HTERT RPE-1 (cell line): ENCODE measurements around the gene PTK7.
"Not testable (repeated sequence)": the region's sequence is repeated elsewhere in the genome, so short reads cannot be mapped to it uniquely, and the experiment has no call there.

ENCODE experiments used
- in situ Hi-C: fragments of 300-500 bp; cut with MboI; formaldehyde crosslinking; loops from 4 replicates; pipeline ENCODE4 v1.14.3; 2020; ENCODE audit warnings: low sequenced_read_pairs

PTK7 gene

DNA sequence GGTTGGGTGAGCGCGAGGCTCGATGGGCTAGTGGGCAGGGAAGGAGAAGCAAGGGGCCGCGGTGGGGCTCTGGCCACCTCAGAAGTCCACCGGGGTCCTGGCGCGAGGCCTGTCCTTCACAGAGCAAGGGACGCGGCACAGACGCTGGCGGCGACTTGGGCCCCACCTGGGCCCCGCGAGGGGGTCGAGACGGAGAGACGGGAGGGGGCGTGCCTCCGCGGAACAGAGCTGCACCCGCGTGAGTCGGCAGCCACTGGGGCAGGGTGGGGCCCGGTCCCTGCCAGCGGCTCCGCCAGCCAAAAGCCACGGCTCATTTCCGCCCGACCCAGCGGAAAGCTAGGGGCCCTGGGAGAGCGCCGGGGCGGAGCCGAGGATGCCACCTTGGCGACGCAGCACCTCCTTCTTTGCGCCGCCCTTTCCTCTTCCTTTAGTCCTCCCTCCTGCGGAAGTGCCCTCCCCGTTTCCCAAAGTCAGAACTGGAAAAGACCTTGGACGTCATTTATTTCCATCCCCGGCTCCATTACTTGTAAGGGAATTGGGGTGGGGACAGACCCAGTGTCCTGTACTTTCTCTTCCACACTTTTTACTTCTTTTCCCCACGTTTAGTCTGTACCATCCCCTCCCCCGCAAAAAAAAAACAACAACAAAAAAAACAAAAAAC lies 22.4 kb upstream of the PTK7 start, which contains the start of gene CUL7:
CUL7 (minus strand) TSS at position 307 of the 661 bp plus-strand sequence. CDS start 1,063 bp downstream, outside the sequence.
- in situ Hi-C loops: no loop called here

DNA sequence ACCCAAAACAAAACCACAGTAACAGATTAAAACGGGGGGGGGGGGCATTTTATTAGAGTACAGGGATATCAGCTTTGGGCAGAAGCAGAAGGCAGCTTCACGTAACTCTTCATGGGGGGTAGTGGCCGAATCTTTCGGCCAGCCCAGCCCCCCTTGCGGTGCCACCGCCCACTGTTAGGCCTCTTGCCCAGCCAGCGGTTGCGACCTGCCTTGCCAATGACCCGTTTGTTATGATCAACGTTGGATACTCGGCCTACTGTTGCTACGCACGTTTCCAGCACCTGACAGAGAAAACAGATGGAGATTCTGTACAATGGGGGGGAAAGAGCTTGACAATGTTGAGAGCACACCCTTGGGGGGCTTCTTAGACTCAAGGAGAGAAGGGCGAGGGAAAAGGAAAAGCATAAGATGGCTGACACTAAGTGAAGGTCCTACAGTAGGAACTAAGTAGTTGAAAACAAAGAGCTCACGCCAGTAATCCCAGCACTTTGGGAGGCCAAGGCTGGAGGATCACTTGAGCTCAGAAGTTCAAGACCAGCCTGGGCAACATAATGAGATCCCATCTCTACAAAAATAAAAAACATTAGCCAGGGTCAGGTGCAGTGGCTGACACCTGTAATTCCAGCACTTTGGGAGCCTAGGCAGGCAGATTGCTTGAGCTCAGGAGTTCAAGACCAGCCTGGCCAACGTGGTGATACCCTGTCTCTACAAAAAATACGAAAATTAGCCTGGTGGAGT lies 21.7 kb upstream of the PTK7 start:
- in situ Hi-C loops: no loop called here

DNA sequence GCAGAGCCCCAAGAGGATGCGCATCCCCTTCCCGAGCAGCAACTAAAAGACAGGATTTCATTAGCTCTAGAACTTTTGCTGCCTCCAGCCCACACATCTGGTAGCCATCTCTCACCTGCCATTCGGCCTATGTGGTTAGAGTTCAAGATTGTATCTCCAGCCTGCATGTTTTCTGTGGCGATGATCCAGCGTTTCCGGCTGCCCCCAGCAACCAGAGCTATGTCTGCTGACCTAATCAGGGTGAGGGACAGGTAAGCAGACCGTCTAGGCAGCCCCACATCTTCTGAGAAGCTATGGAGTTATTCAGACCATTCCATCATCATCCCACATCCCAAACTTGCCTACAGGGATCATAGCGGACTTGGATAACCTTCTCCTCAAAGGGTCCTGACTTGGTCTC lies 20.1 kb upstream of the PTK7 start:
- in situ Hi-C loops: no loop called here

DNA sequence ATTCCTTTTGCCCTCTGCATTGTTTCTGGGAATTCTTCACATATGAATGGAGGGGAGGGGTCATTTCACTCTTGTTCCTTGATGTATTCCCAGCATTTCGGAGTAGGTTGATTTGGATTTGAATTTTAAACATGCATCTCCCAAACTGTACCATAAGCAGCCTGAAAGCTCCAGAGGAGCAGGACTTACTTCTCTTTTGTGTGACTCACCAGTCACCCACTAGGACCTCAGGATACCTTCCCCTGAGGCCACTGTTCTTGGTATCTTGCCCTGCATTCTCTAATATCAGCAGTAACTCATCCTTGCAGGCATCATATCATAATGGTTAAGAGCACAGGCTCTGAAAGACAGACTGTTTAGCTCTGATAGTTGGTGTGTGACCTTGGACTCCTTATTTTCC lies 17.6 kb upstream of the PTK7 start:
- in situ Hi-C loops: no loop called here

DNA sequence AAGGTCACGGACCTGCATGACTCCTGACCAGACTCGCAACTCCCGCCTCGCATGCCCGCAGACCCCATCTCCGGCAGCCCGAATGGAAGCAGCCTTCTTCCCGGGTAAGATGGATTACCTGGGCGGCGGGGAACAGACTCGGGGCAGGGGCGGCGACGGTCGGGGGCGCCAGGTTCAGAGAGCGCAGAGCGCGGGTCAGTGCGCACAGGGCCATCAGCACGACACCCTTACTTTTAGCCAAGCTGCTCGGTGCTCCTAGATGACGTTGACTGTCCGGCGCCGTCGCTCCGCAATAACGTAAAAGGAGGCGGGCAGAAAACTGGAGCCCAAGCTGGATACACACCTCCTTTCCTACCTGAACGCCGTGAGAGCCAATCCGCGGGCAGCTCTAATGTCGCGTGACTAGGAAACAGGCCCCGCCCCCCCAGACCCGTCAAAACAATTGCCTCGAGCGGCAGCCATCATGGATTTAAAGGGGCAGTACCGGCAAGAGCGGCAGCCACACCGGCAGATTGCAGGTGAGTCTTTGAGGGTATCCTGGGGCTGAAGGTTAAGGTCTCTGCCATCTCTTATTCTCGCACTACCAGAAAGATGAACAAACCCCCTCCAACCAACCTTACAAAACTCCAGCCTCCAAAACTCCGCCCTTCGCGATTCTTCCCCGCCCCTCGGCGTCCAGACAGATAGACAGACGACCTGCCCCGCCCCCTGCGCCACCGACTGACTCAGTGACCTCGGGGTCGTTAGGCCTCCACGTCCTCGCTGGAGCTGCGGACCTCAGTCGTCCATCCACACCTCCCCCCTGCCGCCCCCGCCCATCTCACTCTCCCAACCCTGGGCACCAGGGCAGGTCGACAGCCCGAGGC lies 16.7 kb upstream of the PTK7 start, which contains the start of the genes KLC4 and MRPL2:
KLC4 (plus strand) TSS at position 464 of the 866 bp plus-strand sequence. CDS start 1,705 bp downstream, outside the sequence.
MRPL2 (minus strand) TSS at position 267 of the 866 bp plus-strand sequence; CDS start at position 214, 53 bp downstream.
- in situ Hi-C loops: no loop called here

DNA sequence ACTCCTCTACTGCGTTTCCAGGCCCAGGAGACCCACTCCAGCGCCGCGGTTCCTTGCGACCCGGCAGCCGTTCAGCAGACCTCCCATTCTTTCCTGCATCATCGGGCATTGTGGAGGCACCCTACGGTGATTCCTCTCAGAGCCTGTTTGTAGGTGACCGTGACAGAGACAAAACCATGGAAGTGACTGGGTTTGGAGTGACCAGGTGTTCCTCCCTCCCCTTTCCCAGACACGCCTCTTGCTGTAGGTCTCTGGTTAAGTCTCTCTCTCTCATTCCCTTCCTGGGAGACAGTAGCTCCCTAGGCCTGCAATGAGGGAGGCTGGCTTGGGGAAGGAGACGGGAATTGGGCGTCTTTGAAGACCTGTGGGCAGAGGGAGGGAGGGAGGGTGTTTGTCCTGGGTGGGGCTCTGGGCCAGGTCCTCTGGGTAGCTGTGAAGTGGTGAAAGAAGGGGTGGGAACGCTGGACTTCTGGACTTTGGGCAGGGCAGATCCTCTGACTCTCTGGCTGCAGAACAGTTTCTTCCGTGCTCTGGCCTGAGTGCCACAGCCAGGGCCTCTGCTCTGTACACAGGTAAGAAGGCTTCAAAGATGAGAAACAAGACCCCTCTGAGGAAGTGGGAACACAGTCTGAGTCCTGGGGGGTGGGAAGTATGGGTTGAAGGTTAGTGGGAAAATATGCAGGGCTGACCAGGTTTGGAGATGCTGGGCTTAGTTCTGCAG lies 15.9 kb upstream of the PTK7 start:
- in situ Hi-C loops: no loop called here

DNA sequence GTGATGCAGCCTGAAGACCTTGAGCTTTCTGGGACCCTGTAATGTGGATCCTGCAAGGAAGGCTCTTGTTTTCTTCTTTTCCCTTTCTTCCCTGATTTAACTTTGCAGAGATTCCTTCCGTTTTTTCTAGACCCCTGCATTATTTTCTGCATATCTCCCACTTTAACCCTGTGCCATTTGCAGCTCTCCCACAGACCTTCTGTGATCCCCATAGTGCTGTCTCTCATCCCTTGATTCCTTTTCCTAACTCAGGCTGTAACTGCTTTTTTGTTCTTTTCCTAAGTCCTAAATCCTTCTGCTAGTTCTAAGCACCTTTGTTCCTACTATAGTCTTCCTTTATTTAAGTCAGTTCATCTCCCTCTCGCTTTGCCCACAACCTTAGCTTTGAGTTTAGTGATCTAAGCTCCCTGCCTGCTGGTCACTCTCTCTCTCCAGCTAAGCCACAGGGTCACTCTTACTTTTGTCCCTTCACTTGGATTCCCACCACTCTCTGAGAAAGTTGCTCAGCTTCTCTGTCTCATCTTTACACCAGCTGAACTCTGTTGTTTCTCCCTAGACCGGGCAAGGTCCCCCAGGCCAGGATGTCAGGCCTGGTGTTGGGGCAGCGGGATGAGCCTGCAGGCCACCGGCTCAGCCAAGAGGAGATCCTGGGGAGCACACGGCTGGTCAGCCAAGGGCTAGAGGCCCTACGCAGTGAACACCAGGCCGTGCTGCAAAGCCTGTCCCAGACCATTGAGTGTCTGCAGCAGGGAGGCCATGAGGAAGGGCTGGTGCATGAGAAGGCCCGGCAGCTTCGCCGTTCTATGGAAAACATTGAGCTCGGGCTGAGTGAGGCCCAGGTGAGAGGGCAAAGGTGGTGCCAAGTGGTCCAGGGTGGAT lies 15.1 kb upstream of the PTK7 start:
- in situ Hi-C loops: no loop called here

DNA sequence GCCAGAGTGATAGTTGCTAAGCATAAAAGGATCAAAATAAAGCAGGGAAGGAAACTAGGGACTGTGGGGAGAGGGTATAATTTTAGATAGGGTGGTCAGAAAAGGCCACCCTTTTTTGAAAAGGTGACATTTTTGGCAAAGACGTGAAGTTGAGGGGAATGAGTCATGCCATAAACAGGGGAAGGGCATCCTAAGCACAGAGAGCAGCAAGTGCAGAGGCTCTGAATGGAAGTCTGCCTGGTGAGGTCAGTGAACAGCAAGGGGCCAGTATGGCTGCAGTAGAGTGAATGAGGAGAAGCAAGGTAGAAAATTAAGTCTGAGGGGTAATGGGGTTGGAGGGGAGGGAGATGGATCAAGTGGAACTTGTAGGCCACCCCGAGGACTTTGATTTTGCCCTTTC lies 14.3 kb upstream of the PTK7 start:
- in situ Hi-C loops: no loop called here

DNA sequence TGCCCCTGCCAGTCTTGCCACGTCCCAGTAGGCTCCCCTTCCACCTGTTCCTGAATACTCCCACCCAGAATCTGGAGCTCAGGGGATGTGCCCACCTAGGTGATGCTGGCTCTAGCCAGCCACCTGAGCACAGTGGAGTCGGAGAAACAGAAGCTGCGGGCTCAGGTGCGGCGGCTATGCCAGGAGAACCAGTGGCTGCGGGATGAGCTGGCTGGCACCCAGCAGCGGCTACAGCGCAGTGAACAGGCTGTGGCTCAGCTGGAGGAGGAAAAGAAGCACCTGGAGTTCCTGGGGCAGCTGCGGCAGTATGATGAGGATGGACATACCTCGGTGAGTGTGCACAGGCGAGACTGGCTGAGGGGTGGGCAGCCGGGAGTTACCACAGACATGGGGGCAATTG lies 13.3 kb upstream of the PTK7 start:
- in situ Hi-C loops: no loop called here

DNA sequence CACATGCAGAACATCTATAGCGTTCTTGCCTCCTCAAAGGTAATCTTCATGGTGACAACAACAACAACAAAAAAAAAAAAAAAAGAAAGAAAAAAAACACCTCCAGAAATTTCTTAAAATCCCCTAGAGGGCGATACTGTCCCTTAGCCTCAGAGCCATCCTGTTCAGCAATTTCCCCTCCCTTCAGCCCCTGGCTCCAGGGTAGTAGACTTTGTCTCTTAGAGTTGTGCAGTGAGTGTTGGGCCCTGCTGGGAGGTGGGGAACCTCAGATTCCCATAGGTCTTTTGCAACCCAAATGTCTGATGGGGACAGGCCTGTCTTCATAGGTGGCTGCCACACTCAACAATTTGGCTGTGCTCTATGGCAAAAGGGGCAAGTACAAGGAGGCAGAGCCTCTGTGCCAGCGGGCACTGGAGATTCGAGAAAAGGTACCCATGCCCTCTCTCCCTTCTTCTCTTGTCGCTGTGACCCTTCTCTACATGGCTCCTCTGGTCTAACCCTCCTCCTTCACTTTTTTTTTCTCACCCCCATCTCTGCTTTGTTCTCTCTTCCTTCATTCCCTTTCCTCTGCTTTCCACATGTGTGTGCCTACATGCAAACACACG lies 6.0 kb upstream of the PTK7 start:
- in situ Hi-C loops: no loop called here

DNA sequence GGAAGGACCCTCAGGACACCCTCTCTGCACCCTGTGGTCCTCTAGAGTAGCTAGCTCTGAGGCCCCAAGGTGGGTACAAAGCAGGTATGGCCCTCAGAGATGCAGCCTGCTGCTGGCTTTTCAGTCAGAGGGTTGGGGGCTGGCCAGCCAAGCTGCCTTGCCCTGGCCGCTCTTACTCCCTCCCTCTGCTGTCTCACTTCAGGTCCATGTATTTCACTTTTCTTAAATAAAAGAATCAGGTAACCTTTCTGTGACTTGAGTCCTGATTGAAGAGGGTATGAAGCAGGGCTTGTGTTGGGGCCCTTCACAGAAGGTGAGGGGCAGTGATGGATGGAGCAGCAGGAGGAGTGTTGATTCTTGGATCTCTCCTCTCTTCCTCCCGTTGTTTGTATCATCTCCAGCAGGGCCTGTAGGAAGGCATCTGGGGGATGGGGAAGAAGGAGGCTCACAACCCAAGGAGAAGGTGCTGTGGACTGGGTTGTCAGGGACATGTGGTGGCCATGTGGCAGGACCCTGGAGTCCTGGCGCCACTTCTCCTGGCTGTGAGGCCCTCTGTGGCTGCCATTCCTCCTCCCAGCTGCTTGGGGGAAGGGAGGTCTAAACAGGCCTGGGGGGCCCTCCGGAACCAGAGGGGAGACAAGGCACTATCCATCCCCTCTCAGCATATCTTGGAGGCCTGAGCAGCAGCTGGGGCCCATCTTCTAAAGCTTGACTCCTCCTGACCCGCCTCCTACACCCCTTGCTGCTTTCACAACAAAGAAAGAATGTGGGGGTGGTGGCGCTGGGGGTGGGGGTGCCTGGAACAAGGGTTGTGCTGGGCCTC lies 1.1 kb upstream of the PTK7 start:
- in situ Hi-C loops: no loop called here

DNA sequence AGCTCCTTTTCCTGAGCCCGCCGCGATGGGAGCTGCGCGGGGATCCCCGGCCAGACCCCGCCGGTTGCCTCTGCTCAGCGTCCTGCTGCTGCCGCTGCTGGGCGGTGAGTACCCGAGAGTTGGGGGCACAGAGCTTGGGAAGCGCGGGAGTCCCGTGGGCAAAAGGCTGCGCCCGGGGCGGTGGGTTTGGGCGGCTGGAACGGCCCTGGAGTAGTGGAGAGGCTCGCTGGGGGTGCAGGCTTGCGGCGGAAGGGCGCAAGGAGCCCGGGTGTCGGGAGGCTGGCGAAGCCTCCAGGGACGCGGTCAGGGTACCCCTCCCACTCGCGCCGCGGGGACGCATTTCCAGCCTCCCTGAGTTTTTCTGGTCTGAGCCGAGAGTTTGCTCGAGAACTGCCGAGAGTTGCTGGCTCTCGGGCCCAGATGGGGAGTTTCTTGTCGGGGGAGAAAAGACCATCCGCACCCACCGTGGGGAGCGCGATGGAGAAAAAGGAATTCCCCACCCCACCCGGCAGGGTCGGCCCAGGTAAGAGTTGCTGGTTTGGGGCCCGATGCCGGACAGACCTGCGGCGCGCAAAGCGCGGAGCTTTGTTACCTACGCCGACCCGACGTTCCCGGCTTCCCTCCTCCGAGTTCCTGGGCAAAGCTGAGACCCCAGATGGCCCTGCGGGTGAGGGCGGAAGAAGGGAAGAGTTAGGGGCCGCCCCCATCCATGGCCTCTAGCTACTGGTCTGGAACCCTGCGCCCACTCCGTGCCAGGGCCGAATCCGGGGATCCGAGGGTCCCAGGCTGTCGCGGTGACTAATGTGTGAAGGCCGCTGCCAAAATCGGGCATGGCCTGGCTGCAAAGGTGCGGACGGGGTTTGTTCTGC lies 584 bp downstream of the PTK7 start:
- in situ Hi-C loops: no loop called here

DNA sequence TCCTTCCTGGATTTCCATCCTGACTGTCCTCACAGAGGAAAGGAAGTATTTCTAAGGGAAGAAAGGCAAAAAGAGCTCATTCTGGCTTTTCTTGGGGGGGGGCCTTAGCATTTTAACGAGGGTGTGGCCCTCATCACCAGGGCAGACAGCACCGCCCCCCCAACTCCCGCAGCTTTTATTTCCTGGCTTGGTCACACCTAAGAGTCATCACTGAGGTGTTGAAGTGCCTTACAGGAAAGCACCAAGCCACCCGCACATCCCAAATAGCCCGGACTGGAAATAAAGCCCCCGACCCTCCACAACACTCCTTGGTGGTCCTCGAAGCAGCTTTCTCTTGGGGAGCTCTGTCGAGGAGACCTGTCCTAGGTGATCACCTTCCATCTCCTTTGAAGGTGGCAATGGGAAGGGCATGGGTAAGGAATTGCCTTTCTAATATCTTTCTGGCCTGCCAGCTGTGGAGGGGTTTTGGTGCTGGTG lies 1.3 kb downstream of the PTK7 start:
- in situ Hi-C loops: no loop called here

DNA sequence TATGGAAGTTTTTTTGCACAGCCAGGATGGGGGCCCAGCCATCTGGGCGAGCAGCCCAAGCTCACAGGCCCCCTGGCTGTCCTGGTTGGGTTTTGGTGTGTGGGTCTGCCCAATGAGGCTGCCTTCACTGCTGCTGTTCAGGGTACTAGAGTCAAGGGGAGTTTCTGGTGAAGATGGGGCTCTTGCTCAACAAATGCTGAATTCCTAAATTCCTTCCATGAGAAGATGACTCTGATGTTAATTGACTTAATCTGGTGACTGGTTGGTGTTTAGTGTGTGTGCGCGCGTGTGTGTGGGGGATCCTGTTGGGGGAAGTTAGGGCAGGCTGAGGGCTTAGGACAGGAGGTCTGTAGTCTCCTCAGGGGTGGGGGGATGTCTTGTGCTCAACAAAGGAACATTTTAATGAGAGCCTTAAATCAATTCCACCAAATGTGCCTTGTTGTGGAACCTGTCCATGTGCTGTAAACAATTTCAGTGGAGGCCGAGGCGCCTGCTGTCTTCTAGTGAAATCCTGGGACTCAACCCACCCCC lies 1.9 kb downstream of the PTK7 start:
- in situ Hi-C loops: no loop called here

DNA sequence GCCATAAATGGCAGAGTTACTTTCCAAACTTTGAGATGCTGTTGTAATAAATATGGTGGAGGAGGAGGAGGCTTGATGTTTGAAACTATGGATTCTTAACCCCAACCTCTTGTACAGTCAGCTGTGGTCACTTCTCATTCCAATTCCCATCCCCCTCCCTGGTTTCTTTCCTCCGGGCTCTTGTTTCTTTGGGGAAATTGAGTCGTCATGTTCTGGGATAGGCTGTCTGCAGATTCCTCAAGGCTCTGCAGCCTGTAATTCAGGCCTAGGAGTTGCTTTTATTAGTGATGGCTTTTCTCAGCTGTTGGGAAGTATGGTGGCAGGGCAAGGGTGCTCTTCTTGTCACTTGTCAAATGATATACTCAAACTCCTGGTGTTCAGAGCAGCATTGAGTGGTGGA lies 2.6 kb downstream of the PTK7 start:
- in situ Hi-C loops: no loop called here

DNA sequence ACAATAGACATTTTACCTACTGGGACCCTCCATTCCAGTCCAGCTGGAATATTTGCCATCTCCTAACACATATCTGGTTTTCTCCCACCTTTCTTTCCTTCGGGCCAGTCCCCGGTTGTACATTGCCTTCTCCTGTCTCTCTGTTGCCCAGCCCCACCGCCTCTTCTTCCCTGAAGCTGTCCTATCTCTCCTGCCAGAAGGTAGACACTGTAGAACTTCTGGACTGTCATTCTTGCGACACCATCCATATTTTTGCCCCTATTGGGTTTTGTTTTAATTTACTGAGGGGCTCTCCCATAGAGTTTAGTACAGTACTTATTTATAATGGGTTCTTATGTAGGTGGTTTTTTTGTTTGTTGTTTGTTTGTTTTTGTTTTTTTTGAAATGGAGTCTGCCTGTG lies 4.9 kb downstream of the PTK7 start:
- in situ Hi-C loops: no loop called here

DNA sequence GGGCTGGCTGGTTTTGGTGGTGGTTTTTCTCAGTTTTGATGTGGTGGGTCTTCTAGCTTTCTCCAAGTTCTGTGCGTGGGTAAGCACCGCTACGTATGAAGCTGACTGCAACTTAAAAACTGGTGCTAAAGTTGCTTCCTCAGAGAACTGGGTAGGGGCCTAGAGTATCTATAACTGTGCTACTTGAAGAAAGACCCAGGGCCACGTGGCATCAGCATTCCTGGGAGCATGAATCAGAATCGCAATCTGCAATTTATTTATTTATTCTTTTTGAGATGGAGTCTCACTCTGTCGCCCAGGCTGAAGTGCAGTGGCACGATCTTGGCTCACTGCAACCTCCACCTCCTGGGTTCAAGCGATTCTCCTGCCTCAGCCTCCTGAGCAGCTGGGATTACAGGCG lies 5.8 kb downstream of the PTK7 start:
- in situ Hi-C loops: not testable (repeated sequence)
